Breast epithelium (tissue), 4 donors: ENCODE measurements around the gene CDK14. TPM values are rescaled to one million over a fixed set of nuclear protein-coding genes. Genes with fewer than 3 reads are reported as not detected.

Experiments
- DNase-seq, 2 donors: peaks; one replicate each; pipeline ENCODE4 v3.0.0-alpha.2; 2019; ENCODE audit warnings: low spot score in 2 of 2
- H3K27ac ChIP-seq, 2 donors: fragments of 200-600 bp; sonication (generic) in 1 of 2; one replicate each; pipeline ENCODE4 v1.5.1; 2016 to 2019; ENCODE audit warnings: mild to moderate bottlenecking in 1 of 2
- H3K27me3 ChIP-seq, 2 donors: fragments of 200-600 bp; sonication (generic) in 1 of 2; one replicate each; pipeline versions ENCODE4 v1.5.1 to v1.6.0; 2017 to 2019; ENCODE audit warnings: control low read depth in 1 of 2, mild to moderate bottlenecking in 1 of 2
- H3K36me3 ChIP-seq: fragments of 200-600 bp; one replicate; pipeline ENCODE4 v1.5.1; 2019
- H3K4me1 ChIP-seq, 2 donors: fragments of 200-600 bp; sonication (generic); one replicate each; pipeline ENCODE4 v1.5.1; 2016 to 2019; ENCODE audit warnings: control low read depth in 1 of 2
- H3K4me3 ChIP-seq, 3 donors: fragments of 200-600 bp; sonication (generic); 1 replicate in 2 of 3; 2 replicates in 1 of 3; pipeline ENCODE4 v1.5.1; 2016 to 2019; ENCODE audit warnings: mild to moderate bottlenecking in 3 of 3, moderate library complexity in 2 of 3
- H3K9me3 ChIP-seq, 2 donors: fragments of 200-600 bp; sonication (generic) in 1 of 2; one replicate each; pipeline ENCODE4 v1.5.1; 2016 to 2019; ENCODE audit warnings: control low read depth in 1 of 2
- POLR2A ChIP-seq: fragments of 450-650 bp; IDR thresholded peaks from one replicate; pipeline ENCODE4 v1.6.1; 2016; ENCODE audit warnings: antibody characterized with exemption, mild to moderate bottlenecking, moderate library complexity
- POLR2AphosphoS5 ChIP-seq, 3 donors: sonication (generic); formaldehyde crosslinking; IDR thresholded peaks; one replicate each; pipeline ENCODE4 v1.6.1; 2017; ENCODE audit warnings: antibody characterized with exemption in 3 of 3
- intact Hi-C: fragments of 100-400 bp; cut with DNase I; formaldehyde crosslinking; loops from one replicate; pipeline ENCODE4 v1.15.1; 2023; ENCODE audit warnings: low total_unique reads
- total RNA-seq, 3 donors: library from RNA; depleted of rRNA; stranded (reverse); fragments of >200 nt; gene quantifications; one replicate each; pipeline ENCODE4 v1.1.0, GENCODE V29; 2016
- TF ChIP-seq, protein P1 (sequence below), 3 donors: fragments of 450-650 bp; IDR thresholded peaks; one replicate each; pipeline ENCODE4 v1.5.1; 2016 to 2017; ENCODE audit warnings: antibody characterized with exemption in 3 of 3, mild to moderate bottlenecking in 3 of 3, moderate library complexity in 3 of 3

Gene CDK14
- total RNA-seq, 3 donors from 2014 or later, result 16.3 to 64.7 (median 29.8) TPM

DNA sequence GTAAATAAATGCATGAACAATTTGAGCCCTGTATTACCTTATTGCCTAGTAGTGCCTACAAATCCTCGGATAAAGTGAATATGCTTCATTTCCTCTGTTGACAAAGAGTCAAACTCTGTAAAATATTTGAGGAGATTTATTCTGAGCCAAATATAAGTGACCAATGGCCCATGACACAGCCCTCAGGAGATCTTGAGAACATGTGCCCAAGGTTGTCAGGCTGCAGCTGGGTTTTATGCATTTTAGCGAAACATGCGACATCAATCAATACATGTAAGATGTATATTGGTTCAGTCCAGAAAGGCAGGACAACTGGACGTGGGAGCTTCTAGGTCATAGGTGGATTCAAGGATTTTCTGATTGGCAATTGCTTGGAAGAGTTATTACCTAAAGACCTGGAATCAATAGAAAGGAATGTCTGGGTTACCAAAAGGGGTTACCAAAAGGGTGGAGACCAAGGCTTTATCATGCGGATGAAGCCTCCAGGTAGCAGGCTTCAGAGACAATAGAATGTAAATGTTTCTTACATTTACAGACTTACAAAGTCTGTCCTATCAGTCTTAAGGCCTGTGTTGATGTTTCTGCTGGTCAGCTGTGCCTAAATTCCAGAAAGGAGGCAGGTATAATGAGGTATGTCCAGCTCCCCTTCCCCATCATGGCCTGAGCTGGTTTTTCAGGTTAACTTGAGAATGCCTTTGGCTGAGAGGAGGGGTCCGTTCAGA lies 448.0 kb downstream of the CDK14 start:
- TF ChIP-seq POLR2A (no peak), POLR2AphosphoS5 (IDR thresholded peaks at IDR 0.05) (no peak)
- TF ChIP-seq, protein P1, sequence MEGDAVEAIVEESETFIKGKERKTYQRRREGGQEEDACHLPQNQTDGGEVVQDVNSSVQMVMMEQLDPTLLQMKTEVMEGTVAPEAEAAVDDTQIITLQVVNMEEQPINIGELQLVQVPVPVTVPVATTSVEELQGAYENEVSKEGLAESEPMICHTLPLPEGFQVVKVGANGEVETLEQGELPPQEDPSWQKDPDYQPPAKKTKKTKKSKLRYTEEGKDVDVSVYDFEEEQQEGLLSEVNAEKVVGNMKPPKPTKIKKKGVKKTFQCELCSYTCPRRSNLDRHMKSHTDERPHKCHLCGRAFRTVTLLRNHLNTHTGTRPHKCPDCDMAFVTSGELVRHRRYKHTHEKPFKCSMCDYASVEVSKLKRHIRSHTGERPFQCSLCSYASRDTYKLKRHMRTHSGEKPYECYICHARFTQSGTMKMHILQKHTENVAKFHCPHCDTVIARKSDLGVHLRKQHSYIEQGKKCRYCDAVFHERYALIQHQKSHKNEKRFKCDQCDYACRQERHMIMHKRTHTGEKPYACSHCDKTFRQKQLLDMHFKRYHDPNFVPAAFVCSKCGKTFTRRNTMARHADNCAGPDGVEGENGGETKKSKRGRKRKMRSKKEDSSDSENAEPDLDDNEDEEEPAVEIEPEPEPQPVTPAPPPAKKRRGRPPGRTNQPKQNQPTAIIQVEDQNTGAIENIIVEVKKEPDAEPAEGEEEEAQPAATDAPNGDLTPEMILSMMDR (IDR thresholded peaks at IDR 0.05), result no peak
- no peak for DNase-seq
- Histone ChIP-seq H3K27me3 (no peaks in the 10 kb centered on the region), H3K36me3 (no peaks in the 10 kb centered on the region), H3K4me1 (peaks cover 0 to 3% of the 10 kb centered on the region in 2 donors), H3K27ac (no peak overlapping the region), H3K4me3 (no peak overlapping the region), H3K9me3 (no peaks in the 10 kb centered on the region)
- intact Hi-C loops, result no loop called here

DNA sequence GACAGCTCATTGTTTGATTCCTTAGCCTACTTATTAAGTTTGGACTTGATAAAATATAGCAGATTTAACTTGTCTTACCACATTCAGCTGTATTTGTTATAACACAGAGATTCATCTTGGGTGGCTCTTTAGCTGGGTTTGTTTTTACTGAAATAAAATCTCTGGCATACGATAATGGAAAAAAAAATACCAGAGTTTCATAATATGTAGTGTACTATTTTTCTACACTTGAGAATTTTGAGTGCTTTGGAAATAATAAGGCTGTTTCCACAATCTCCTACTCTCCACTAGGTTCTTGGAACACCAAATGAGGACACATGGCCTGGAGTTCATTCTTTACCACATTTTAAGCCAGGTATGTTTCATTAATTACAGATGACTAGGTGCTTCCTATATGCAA lies 449.5 kb downstream of the CDK14 start:
- no peak for DNase-seq
- H3K4me3 ChIP-seq, result no peak overlapping the region
- H3K9me3 ChIP-seq, result no peaks in the 10 kb centered on the region
- H3K27me3 ChIP-seq, result no peaks in the 10 kb centered on the region
- no peaks in the 10 kb centered on the region for H3K36me3 ChIP-seq
- H3K4me1 ChIP-seq, result peaks cover 0 to 3% of the 10 kb centered on the region in 2 donors
- H3K27ac ChIP-seq, result peak overlapping the region; percentile 21 to 61
- intact Hi-C loops, result no loop called here
- TF ChIP-seq POLR2A (no peak), POLR2AphosphoS5 (IDR thresholded peaks at IDR 0.05) (no peak)
- TF ChIP-seq, protein P1 (IDR thresholded peaks at IDR 0.05), result no peak

DNA sequence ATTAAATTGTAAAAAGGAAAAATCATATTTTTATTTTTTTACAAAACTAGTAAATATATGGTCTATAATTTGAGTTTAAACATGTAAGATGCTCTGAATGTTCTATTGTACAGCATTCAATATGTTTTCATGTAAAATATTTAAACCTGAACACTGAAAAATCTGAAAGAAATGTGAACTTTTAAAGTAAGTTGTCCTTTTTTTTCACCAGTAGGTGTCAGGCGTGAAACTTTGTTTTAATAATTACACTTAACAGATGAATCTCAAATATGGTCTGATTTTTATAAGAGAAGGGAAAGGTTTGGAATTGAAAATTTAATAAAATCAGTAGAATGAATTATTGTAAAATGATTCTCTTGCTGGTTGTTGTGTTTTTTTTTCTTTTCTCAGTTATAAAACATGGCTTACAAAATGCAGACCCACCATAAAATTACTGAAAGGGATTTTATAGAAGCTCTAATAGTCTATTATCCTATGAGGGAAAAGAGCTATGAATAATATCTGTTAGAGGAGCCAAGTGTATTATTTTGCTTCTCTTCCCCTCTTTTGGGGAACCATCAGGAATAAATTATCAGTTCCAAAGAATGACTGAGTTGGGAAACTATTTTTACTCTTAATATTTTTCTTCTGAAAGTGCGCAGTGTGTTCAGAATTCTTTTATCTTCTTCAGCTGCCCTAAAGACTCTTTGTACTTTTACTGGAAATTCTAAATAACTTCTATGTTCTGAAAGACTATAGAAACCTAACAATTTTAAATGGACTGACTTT lies 450.4 kb downstream of the CDK14 start:
- H3K4me1 ChIP-seq, result peaks cover 0 to 3% of the 10 kb centered on the region in 2 donors

DNA sequence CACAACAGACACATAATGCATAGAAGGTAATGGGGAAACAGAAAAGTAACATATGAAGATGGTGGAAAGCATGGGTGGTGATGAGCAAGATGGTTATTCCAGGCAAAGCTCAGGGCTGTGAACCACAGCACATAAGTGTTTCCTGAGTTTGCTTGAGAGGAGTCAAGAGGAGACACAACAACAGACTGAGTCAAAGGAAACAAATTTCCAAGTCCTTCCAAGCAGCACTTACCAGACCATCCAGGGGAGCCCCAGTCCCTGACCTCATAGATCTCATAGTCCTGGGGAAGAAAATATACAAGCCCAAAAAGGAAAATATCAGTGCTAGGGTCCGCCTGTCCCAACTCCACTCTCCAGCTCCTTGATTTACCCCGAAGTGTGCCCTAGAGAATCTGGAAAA lies 451.5 kb downstream of the CDK14 start:
- TF ChIP-seq POLR2AphosphoS5 (IDR thresholded peaks at IDR 0.05) (no peak), POLR2A (no peak)
- TF ChIP-seq, protein P1 (IDR thresholded peaks at IDR 0.05), result no peak
- no peak for DNase-seq
- no peak overlapping the region for H3K4me3 ChIP-seq
- peak overlapping the region in 1 of 2 donors; percentile 50 for H3K27ac ChIP-seq
- no peaks in the 10 kb centered on the region for H3K27me3 ChIP-seq
- peaks cover 0 to 3% of the 10 kb centered on the region in 2 donors for H3K4me1 ChIP-seq
- no peaks in the 10 kb centered on the region for H3K36me3 ChIP-seq
- H3K9me3 ChIP-seq, result no peaks in the 10 kb centered on the region
- intact Hi-C loops, result no loop called here

More for the DNA sequence above, 450.4 kb downstream of the CDK14 start:
- no peak for DNase-seq
- intact Hi-C loops, result no loop called here
- no peak for TF ChIP-seq POLR2A
- no peak for TF ChIP-seq POLR2AphosphoS5 (IDR thresholded peaks at IDR 0.05)
- TF ChIP-seq, protein P1 (IDR thresholded peaks at IDR 0.05), result no peak
- Histone ChIP-seq H3K4me3 (no peak overlapping the region), H3K9me3 (no peaks in the 10 kb centered on the region), H3K27ac (peak overlapping the region in 1 of 2 donors; percentile 48), H3K36me3 (no peaks in the 10 kb centered on the region), H3K27me3 (no peaks in the 10 kb centered on the region)

DNA sequence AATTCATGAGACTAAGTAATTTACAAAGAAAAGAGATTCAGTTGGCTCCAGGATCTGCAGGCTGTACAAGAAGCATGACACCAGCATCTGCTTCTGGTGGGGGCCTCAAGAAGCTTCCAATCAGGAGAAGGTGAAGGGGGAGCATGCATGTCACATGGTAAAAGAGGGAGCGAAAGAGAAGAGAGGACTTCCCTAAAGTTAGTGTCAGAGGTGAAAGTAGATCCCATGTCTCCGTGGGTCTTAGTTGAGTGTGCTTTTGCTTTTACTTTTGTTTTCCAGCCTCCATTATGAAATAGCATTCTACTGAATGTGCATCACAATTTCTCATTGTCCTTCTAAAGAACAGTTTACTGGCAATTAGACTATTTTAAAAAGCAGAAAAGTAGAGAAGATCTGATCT lies 454.6 kb downstream of the CDK14 start:
- Histone ChIP-seq H3K9me3 (no peaks in the 10 kb centered on the region), H3K4me3 (no peak overlapping the region), H3K27ac (no peak overlapping the region), H3K36me3 (no peaks in the 10 kb centered on the region), H3K4me1 (peaks cover 0 to 3% of the 10 kb centered on the region in 2 donors), H3K27me3 (no peaks in the 10 kb centered on the region)
- DNase-seq, result no peak
- intact Hi-C loops, result no loop called here
- TF ChIP-seq, protein P1 (IDR thresholded peaks at IDR 0.05), result no peak
- TF ChIP-seq POLR2AphosphoS5 (IDR thresholded peaks at IDR 0.05), result no peak
